K562 (cell line): ENCODE measurements around the gene LCN15. TPM values are rescaled to one million over a fixed set of nuclear protein-coding genes. Genes with fewer than 3 reads are reported as not detected.

Experiments
- ATAC-seq: fragments of 200-7000 bp; cut with Tn5 transposase; 3 replicates; pipeline ENCODE4 v1.9.1; 2020; ENCODE audit warnings: moderate library complexity
- BruUV-seq: library from RNA; stranded (reverse); fragments of 400-500 nt; replicated peaks from 2 replicates; lab custom pipeline; 2021; lab: Mats Ljungman, UMichigan
- CTCF ChIA-PET: fragments of 300-600 bp; formaldehyde crosslinking; extraction: SDS; loops from one replicate; lab custom pipeline; 2021; ENCODE audit warnings: low intra/inter-chr PET ratio; lab: Yijun Ruan, JAX
- POLR2A ChIA-PET: fragments of 300-600, 350-650 bp; sonication (Branson Sonifier 250); formaldehyde crosslinking; extraction: SDS; loops from one replicate; lab custom pipeline; 2021; ENCODE audit warnings: antibody characterized with exemption, inconsistent platforms; lab: Yijun Ruan, JAX
- DNase-seq, 4 experiments: peaks; one replicate each; pipeline versions ENCODE4 v3.0.0 to v3.0.0-alpha.2; 2011 to 2018; ENCODE audit warnings: low spot score in 3 of 4, mixed read lengths in 3 of 4; ENCODE audit errors: extremely low read depth in 1 of 4
- FAIRE-seq: peaks from 2 replicates; lab custom pipeline; 2011; peaks lifted over from hg19 to GRCh38; lab: Jason Lieb, UNC
- H2AFZ ChIP-seq: 2 replicates; pipeline ENCODE4 v1.6.0; 2011; ENCODE audit warnings: low read depth, low read length, control low read depth, inconsistent platforms
- H3K27ac ChIP-seq: fragments of 200-600 bp; 3 replicates; pipeline ENCODE4 v1.8.0; 2011; ENCODE audit warnings: low read depth, mild to moderate bottlenecking, control low read depth, inconsistent platforms, low read length, moderate library complexity, mixed read lengths; ENCODE audit errors: extremely low read depth
- H3K27me3 ChIP-seq, 2 experiments: fragments of 300-600 bp in 1 of 2; 2 replicates in 1 of 2; 3 replicates in 1 of 2; pipeline versions ENCODE4 v1.6.0 to v1.8.0; 2011; ENCODE audit warnings: inconsistent platforms in 2 of 2, low read length in 2 of 2, mild to moderate bottlenecking in 1 of 2, mixed read lengths in 1 of 2, moderate library complexity in 1 of 2; ENCODE audit not compliant: control insufficient read depth in 2 of 2, insufficient read depth in 2 of 2
- H3K36me3 ChIP-seq: fragments of 300-600 bp; 3 replicates; pipeline ENCODE4 v1.8.0; 2011; ENCODE audit warnings: mild to moderate bottlenecking, low read length, inconsistent platforms; ENCODE audit not compliant: control insufficient read depth, insufficient read depth
- H3K4me1 ChIP-seq, 2 experiments: fragments of 200-600 bp in 1 of 2; replicated peaks in 1 of 2; 2 replicates in 1 of 2; 3 replicates in 1 of 2; pipeline versions ENCODE4 v1.5.1 to v1.8.0; 2011; ENCODE audit warnings: inconsistent platforms in 2 of 2, low read length in 2 of 2, mild to moderate bottlenecking in 1 of 2, mixed read lengths in 1 of 2, moderate library complexity in 1 of 2; ENCODE audit not compliant: control insufficient read depth in 2 of 2, insufficient read depth in 2 of 2
- H3K4me2 ChIP-seq: 2 replicates; pipeline ENCODE4 v1.6.1; 2011; ENCODE audit warnings: low read length, control low read depth, inconsistent platforms, mixed read lengths; ENCODE audit not compliant: insufficient read depth
- H3K4me3 ChIP-seq: fragments of 200-600 bp; sonication (generic), shearing (Covaris generic); 2 replicates; pipeline ENCODE4 v1.5.1; 2016; ENCODE audit warnings: control low read depth, inconsistent platforms
- H3K79me2 ChIP-seq: fragments of 200-600 bp; 3 replicates; pipeline ENCODE4 v1.8.0; 2011; ENCODE audit warnings: low read length, inconsistent platforms; ENCODE audit not compliant: control insufficient read depth, insufficient read depth
- H3K9ac ChIP-seq, 2 experiments: 2 replicates each; pipeline versions ENCODE4 v1.6.0 to v1.6.1; 2011; ENCODE audit warnings: low read depth in 2 of 2, low read length in 2 of 2, control low read depth in 1 of 2, inconsistent platforms in 1 of 2, mild to moderate bottlenecking in 1 of 2, mixed read lengths in 1 of 2; ENCODE audit not compliant: insufficient read depth in 1 of 2
- H3K9me1 ChIP-seq: one replicate; pipeline ENCODE4 v1.6.0; 2011; ENCODE audit warnings: inconsistent platforms, mild to moderate bottlenecking, low read length, moderate library complexity; ENCODE audit not compliant: control insufficient read depth, insufficient read depth
- H3K9me3 ChIP-seq: replicated peaks from 2 replicates; pipeline ENCODE4 v1.5.1; 2011; ENCODE audit warnings: low read depth, low read length, inconsistent platforms; ENCODE audit not compliant: control insufficient read depth, insufficient read depth
- H4K20me1 ChIP-seq: replicated peaks from 2 replicates; pipeline ENCODE4 v1.6.1; 2011; ENCODE audit warnings: low read length, inconsistent platforms, mixed read lengths; ENCODE audit not compliant: control insufficient read depth, insufficient read depth
- ARNT ChIP-seq, 2 experiments: fragments of 450-650 bp; IDR thresholded peaks; 2 replicates each; pipeline ENCODE4 v1.6.1; 2016; ENCODE audit warnings: mild to moderate bottlenecking in 1 of 2
- ATF7 ChIP-seq: fragments of 450-650 bp; IDR thresholded peaks from 2 replicates; pipeline ENCODE4 v1.7.1; 2014; ENCODE audit warnings: mild to moderate bottlenecking, moderate library complexity
- CHD1 ChIP-seq: fragments of 200-600 bp; sonication (generic); IDR thresholded peaks from one replicate; pipeline ENCODE4 v1.6.1; 2012; ENCODE audit warnings: mild to moderate bottlenecking, moderate library complexity, low read length, inconsistent platforms
- CTCF ChIP-seq, 3 experiments: IDR thresholded peaks in 2 of 3; conservative IDR thresholded peaks in 1 of 3; 2 replicates each; pipeline ENCODE4 v1.5.1; 2011 to 2012; ENCODE audit warnings: low read length in 3 of 3, mild to moderate bottlenecking in 3 of 3, control low read depth in 2 of 3, improper control_type of control experiment in 1 of 3, inconsistent platforms in 1 of 3, low read depth in 1 of 3, mixed read lengths in 1 of 3, moderate library complexity in 1 of 3; ENCODE audit not compliant: insufficient read depth in 2 of 3
- E2F6 ChIP-seq, 2 experiments: IDR thresholded peaks; 2 replicates each; pipeline ENCODE4 v1.6.1; 2011; ENCODE audit warnings: borderline replicate concordance in 1 of 2, control low read depth in 1 of 2, low read depth in 1 of 2, low read length in 1 of 2, mild to moderate bottlenecking in 1 of 2, mixed read lengths in 1 of 2, moderate library complexity in 1 of 2; ENCODE audit not compliant: insufficient read depth in 1 of 2, insufficient read length in 1 of 2, poor library complexity in 1 of 2, severe bottlenecking in 1 of 2; ENCODE audit errors: extremely low read depth in 1 of 2
- GTF2E2 ChIP-seq: fragments of 200-800 bp; sonication (Bioruptor generic); IDR thresholded peaks from 2 replicates; pipeline ENCODE4 v1.6.1; 2016; ENCODE audit warnings: missing genetic modification characterization, missing compliant biosample characterization
- HMGN3 ChIP-seq: IDR thresholded peaks from 2 replicates; pipeline ENCODE4 v1.6.1; 2011; ENCODE audit warnings: borderline replicate concordance, low read depth, mild to moderate bottlenecking, mixed read lengths, low read length; ENCODE audit not compliant: insufficient read length; ENCODE audit errors: extremely low read depth
- HOMEZ ChIP-seq: fragments of 250-450 bp; sonication (Bioruptor Pico); IDR thresholded peaks from 2 replicates; pipeline ENCODE4 v1.4.0; 2020; ENCODE audit warnings: mild to moderate bottlenecking, moderate library complexity
- L3MBTL2 ChIP-seq: fragments of 450-650 bp; IDR thresholded peaks from 2 replicates; pipeline ENCODE4 v1.6.1; 2016; ENCODE audit warnings: mild to moderate bottlenecking, moderate library complexity
- ZC3H11A ChIP-seq: IDR thresholded peaks from 2 replicates; pipeline ENCODE4 v1.6.1; 2012; ENCODE audit warnings: low read depth, low read length, improper control_type of control experiment
- ZFP36 ChIP-seq: fragments of 150-350 bp; IDR thresholded peaks from 2 replicates; pipeline ENCODE4 v1.6.1; 2018; ENCODE audit warnings: low read length, low read depth; ENCODE audit not compliant: partially characterized antibody
- ZNF133 ChIP-seq: fragments of 250-450 bp; sonication (Bioruptor Pico); IDR thresholded peaks from 2 replicates; pipeline ENCODE4 v1.4.0; 2020; ENCODE audit warnings: mild to moderate bottlenecking
- ZNF699 ChIP-seq: fragments of 250-450 bp; sonication (Bioruptor Pico); IDR thresholded peaks from 2 replicates; pipeline ENCODE4 v1.8.0; 2021; ENCODE audit warnings: mild to moderate bottlenecking, moderate library complexity; ENCODE audit not compliant: insufficient replicate concordance
- WGBS: fragments of 100-300 bp; shearing (Covaris generic); methylation state at CpG from one replicate; pipeline ENCODE4 v1.1.6; 2016; ENCODE audit warnings: low coverage, mixed read lengths; ENCODE audit not compliant: insufficient coverage; ENCODE audit errors: missing lambda C conversion rate; 5-methylcytosine and 5-hydroxymethylcytosine counted together
- in situ Hi-C: fragments of 300-500 bp; cut with MboI; formaldehyde crosslinking; loops from 4 replicates; pipeline ENCODE4 v1.15.0; 2018; ENCODE audit warnings: inconsistent platforms, mixed read lengths
- intact Hi-C: fragments of 100-400 bp; cut with micrococcal nuclease; formaldehyde crosslinking; loops from 2 replicates; pipeline ENCODE4 v1.14.2; 2022
- polyA plus RNA-seq, 8 experiments: library from polyadenylated mRNA; depleted of rRNA in 4 of 8; stranded (reverse) in 5 of 8; unstranded in 3 of 8; fragments of >200 nt; fragmentation: Nextera tagmentation in 2 of 8; fragmentation: Illumina TruSeq in 1 of 8; extraction: Ambion mirVana in 2 of 8; extraction: Trizol in 1 of 8; gene quantifications; 2 replicates each; pipeline versions ENCODE4 v1.2.1 to v1.2.3, GENCODE V29; 2011 to 2014; ENCODE audit warnings: inconsistent platforms in 1 of 8, missing spikeins in 1 of 8
- total RNA-seq, 7 experiments: library from RNA; depleted of rRNA in 6 of 7; stranded (reverse); fragments of >200 nt in 6 of 7; fragmentation: Illumina TruSeq in 2 of 7; extraction: Trizol in 2 of 7; gene quantifications; 2 replicates each; pipeline versions ENCODE4 v1.2.1 to v1.2.3, GENCODE V29; 2011 to 2021; ENCODE audit warnings: low replicate concordance in 1 of 7

LCN15 gene
- total and polyA plus RNA-seq, 9 of the 15 experiments (the other 6 are each of a cell fraction or from before 2014, with no cell fraction given): 0.66 TPM; not detected in 8

- no peak for TF ChIP-seq ZNF133 (CRISPR knock-in tag)
- peak in 1 of 2 experiments; percentile 89; a peak in 2 of 4 replicates for TF ChIP-seq ARNT (IDR thresholded peaks at IDR 0.05)
- no peak for TF ChIP-seq ZC3H11A
- no peak for TF ChIP-seq HOMEZ
- TF ChIP-seq ZNF699: peak; percentile 24
- TF ChIP-seq, all 486 proteins: peak for 5
Measured at GRCh38 chr9:136808806-136809158, 44.5 kb upstream of the LCN15 start (continued).

- Histone ChIP-seq H3K9me3 (no peaks in the 10 kb centered on the region), H3K4me2 (peak overlapping the region; percentile 94), H3K27ac (peak overlapping the region; percentile 91), H3K27me3 (no peaks in the 10 kb centered on the region), H4K20me1 (no peaks in the 10 kb centered on the region), H3K4me1 (peaks cover 26 to 50% of the 10 kb centered on the region in 2 experiments), H3K9ac (peak overlapping the region; percentile 77 to 99), H3K79me2 (peaks cover 69% of the 10 kb centered on the region), H2AFZ (no peak overlapping the region), H3K36me3 (peaks cover 50% of the 10 kb centered on the region), H3K9me1 (no peaks in the 10 kb centered on the region), H3K4me3 (peak overlapping the region; percentile 97)
- intact Hi-C loops (no loop called here), in situ Hi-C loops (no loop called here)
- POLR2A ChIA-PET: interaction anchor here (0.6 to 3.6 kb wide), 8 partner anchors 7 to 278 kb away, joined by 3 to 16 read pairs (median 4); no protein-coding TSS in a partner anchor
- FAIRE-seq: no peak
- BruUV-seq: no TSS peak
- DNase-seq: peak in 3 of 4 experiments; percentile 45 to 66 (median 57)
- peak; percentile 38 for ATAC-seq
- CTCF ChIA-PET: interaction anchor here (0.6 to 0.9 kb wide), 3 partner anchors 21 to 81 kb away, joined by 3 read pairs; no protein-coding TSS in a partner anchor
- under 1% methylated on average over 41 of the region's 93 CpGs for WGBS
- TF ChIP-seq ATF7 (0 out of 2 replicates have a peak, but pooled peaks have one; percentile 4), GTF2E2 (tag) (0 out of 2 replicates have a peak, but pooled peaks have one; percentile 8), HMGN3 (peak; percentile 39), L3MBTL2 (peak; percentile 49), E2F6 (IDR thresholded peaks at IDR 0.05; ENCODE audit: borderline replicate concordance in 1 of 2, extremely low read depth in 1 of 2, insufficient read depth in 1 of 2, insufficient read length in 1 of 2, low read depth in 1 of 2, low read length in 1 of 2, poor library complexity in 1 of 2, severe bottlenecking in 1 of 2) (peak; percentile 18 to 89), CTCF (IDR thresholded peaks at IDR 0.05 in 2 of 3, conservative IDR thresholded peaks at IDR 0.05 in 1 of 3; ENCODE audit: insufficient read depth in 2 of 3, low read depth in 1 of 3, low read length in 3 of 3) (peak in 1 of 3 experiments; percentile 60; a peak in 2 of 6 replicates), ZFP36 (no peak), CHD1 (peak; percentile 59)
Measured at GRCh38 chr9:136808075-136808805, 43.9 kb upstream of the LCN15 start.
